ENCODE results near the gene ZMIZ1.

Gene ZMIZ1

GRCh38 chr10:79254333-79255006 is 185.7 kb downstream of the ZMIZ1 start:
- no peak for DNase-seq

DNA sequence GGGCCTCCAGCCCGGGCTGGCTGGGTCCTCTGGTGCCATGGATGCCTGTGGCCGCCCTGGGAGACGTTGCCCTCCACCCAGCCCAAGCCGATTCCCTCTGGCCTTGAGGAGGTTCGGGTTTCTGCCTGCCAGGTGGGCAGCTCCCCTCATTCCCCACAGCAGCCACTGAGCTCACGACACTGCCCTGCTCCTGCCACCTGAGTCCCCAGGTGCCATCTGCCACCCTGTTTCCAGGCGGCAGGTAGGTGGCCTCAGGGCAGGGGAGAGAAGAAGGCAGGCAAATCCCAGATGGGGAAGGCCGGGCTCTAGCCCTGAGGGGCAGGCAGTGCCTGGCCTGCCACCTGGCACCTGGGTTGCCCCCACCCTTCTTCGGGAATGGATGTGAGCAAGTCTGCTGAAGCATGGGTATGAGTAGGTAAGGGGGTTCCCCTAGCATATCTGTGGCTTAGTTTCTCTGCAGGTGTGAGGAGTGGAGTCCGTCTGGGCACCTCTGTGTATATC is 186.3 kb downstream of the ZMIZ1 start:
- DNase-seq, result no peak

DNA sequence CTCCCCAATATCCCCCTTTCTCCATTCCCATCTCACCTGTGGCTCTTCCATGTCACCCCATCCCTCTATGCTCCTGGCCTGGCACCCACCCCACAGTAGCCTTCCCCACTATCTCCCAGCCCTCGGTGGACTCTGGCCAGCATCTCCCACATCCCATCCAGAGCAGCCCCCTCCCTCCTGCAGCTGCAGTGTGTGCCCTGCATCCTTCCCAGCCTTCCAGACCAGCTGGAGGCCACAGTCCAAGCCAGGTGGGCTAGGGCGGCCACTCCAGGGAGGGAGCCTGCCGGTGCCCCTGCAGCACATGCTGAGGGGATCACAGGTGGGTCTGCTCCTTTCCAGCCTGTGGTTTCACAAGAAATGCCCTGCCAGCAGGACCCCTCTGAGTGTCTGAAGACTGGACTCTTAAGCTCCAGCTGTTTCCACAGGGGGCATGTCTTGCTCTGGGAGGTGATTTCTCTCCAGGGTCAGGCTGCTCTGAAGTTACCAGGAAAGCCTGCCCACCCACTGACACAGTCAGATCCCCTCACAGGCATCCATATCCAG is 187.6 kb downstream of the ZMIZ1 start:
- no peak for DNase-seq

GRCh38 chr10:79258894-79259293 is 190.1 kb downstream of the ZMIZ1 start:
- DNase-seq, result no peak

GRCh38 chr10:79259834-79260233 is 191.1 kb downstream of the ZMIZ1 start:
- no peak for DNase-seq

DNA sequence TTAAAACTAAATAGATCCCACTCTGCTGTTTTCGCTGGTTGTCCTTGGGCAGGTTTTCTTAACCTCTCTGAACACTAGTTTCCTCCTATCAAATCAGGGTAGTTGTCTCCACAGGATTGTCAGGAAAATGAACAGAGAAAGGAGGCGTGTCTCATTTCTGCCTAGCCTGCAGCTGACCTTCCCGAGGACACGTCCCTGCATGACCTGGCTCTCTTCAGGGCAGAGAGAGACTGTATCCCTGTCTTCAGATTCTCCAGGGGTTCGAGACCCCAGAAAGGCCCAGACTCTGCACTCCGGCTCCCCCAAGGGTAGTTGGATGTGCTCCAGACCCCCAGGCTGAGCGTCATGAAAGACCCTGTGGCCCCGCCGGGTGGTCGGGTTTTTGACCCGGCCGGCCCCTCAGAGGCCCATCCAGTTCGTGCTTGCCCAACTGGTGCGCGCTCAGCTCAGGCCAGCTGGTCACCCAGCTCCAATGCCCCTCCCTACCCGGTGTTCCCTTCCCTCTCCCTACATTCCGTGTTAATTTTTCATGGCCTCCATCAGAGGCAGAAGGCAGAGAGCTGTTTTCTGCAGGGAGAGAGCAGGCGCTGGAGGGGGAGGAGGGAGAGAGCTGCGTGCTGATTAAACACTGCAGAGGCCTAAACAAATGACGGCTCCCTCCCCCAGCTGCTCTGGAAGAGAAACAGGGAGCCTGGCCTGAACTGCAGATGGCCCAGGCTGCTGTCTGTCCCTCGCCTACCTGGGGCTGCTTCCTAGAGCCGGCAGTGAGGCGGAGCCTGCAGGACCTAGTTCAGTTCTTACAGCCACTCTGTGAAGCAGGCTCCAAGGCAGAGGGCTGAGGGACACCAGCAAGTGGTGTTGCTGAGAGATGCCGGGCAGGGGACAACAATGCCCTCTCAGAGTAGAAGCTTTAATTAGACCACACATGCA is 192.3 kb downstream of the ZMIZ1 start:
- DNase-seq, result no peak

DNA sequence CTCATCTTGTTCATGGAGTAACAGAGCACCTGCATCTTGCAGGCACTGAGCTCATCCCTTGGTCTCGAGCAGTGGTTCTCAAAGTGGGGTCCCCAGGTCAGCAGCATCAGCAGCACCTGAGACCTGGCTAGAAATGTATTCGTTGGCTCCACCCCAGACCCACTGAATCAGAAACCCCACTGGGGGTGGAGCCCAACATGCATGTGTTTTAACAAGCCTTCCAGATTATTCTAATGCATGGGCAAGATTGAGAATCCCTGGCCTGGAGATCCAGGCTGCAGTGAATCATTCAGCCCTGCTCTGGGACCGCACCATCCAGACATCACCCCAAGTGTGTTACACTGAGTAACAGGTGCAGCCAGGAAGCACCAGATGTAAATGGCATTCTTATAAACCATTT is 193.4 kb downstream of the ZMIZ1 start:
- DNase-seq, result no peak

DNA sequence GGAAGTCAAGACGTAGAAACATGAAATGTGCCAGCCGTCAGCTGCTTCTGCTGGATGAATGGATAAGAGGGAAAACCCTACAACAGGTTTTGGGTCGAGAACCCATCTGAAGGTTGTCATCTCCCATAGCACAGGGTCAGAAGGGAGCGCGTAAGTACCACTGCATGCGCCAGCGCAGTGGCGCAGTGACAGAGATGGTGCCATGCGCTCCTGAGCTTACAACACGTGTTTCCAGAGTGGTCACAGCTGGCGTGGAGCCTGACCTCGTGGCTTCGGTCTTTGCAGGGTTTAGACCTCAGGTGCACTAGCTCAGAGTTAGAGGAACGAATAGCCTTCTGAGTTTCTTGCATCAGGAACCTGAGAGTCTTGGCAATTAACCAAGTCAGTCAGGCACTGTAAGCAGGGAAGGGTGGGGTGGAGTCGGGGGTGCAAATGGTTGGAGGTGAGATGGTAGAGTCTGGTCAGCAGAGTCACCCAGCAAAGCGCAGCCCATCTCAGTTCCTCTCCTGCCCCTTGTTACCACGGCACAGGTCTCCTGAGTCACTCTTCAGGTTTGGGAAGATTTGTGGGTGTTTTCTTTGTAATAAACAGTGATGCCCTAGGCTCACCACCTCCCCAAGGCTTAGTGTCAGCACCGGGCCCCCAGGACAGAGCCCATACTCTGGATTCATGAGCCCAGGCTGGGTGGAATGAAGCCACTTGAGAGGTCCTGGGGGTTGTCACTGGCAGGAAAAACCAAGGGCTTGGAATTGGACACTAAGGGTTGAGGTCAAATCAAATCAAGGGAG is 194.4 kb downstream of the ZMIZ1 start:
- DNase-seq, result no peak

- no peak for DNase-seq
These were observed 195.2 kb downstream of the ZMIZ1 start for GRCh38 chr10:79263939-79264338.

GRCh38 chr10:79264942-79265341 is 196.2 kb downstream of the ZMIZ1 start:
- no peak for DNase-seq

DNA sequence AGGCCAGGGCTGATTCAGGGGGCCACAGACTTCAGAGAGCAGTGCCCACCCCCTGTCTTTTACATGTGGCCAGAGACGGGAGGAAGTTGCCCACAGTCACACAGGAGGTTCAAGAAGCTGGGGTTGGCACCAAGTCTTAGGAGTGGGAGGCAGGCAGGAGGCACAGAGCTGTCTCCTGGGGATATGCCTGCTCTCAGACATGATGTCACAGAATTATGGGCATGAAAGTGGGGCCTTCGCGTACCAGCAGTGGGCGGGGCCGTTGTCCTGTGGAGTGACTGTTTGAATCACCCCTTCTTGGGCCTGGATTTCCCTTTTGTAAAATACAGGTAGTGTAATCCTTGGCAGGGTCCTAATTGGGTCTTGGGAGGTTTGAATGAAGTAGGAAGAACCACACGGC is 197.3 kb downstream of the ZMIZ1 start:
- DNase-seq, result no peak

DNA sequence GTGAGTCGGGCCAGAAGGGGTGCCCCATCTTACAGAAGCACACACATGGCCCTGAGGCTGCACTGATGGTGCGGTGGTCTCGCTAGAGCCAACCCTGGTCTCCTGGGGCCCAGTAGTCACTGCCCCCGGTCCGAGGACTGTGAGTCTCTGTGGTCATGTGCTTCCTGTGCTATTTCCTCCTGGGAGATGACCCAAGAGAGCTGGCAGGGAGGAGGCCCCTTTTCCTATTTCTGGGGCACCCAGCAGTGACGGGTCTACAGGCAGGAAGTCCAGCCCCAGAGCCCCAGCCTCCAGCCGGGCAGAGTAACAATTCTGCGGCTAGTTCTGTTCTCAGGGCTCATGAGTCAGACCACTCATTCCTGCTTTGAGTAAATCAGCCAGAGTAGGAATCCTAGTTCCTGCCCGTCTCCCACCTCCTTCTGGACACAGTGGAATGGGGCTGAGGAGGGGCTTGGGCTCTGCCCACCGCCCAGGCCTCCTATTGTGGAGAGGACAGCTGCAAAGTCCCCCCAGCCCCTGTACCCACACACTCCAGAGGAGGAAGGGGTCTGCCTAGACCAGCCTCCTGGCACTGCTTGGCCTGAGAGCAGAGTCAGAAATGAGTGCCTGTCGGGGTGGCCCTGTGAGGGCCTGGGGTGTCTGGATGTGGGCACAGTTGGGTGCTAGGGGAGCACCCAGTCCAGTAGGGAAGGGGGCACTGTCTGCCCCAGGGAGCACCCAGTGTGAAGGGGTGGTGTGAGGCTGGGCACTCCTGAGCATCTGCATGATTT is 198.0 kb downstream of the ZMIZ1 start:
- DNase-seq, result no peak

DNA sequence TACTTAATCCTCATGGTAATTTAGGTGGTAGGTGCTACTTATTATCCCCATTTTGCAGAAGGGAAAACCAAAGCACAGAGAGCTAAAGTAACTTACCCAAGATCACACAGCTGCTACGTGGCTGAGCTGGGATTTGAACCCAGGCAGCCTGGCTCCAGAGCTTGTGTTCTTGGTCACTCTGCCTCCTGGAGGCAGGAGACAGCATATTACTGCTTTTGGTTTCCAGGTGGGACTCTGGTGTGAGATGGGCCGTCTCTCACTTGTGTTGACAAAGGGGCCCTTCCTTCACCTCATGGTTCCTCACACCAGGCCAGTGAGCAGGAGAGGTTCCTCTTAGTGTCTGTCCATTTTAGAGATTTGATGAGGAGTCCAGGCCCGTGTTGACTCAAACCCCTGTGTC is 198.7 kb downstream of the ZMIZ1 start:
- DNase-seq, result no peak

- no peak for DNase-seq
These were observed 199.4 kb downstream of the ZMIZ1 start for GRCh38 chr10:79268161-79268601.

GRCh38 chr10:79268742-79269141 is 200.0 kb downstream of the ZMIZ1 start:
- no peak for DNase-seq

DNA sequence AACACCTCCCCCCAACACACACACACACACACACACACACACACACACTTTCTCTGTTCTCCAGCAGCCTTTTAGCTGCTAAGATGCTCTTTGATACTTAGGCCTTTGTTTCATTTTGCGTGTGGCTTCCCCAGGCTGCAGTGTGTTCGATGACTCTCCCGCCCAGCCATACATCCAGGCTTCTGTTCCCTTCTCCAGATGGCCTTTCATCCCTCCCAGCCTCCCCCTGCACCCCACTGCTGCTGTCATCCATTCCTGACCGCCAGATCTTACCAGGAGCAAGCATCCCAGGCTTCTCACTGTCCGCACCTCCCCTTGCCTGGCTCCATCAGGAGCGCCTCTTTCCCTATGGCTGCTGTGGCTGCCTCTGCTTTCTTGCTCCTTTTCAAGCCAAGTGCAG is 200.7 kb downstream of the ZMIZ1 start:
- no peak for DNase-seq

DNA sequence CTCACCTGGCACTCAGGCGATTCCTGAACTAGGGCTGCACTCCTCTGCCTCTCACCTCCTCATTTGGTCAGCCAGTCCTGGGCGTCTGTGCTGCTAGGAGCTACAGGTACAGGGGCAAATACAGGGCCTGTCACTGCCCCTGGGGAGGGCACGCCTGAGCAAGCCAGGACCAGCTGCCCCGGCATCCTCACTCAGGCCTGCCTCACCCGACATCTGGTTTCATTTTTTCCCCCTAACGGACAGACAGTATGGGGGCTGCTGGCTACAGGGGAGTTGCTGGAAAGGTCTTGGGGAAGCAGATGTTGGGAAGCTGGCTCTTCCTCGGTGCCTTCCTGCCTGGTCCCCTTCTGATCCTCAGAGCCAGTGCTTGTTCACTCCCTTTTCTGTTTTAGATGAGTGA is 201.2 kb downstream of the ZMIZ1 start:
- DNase-seq, result no peak

- no peak for DNase-seq
These were observed 201.9 kb downstream of the ZMIZ1 start for GRCh38 chr10:79270466-79271246.

- DNase-seq, result no peak
These were observed 203.6 kb downstream of the ZMIZ1 start for GRCh38 chr10:79272353-79272752.

DNA sequence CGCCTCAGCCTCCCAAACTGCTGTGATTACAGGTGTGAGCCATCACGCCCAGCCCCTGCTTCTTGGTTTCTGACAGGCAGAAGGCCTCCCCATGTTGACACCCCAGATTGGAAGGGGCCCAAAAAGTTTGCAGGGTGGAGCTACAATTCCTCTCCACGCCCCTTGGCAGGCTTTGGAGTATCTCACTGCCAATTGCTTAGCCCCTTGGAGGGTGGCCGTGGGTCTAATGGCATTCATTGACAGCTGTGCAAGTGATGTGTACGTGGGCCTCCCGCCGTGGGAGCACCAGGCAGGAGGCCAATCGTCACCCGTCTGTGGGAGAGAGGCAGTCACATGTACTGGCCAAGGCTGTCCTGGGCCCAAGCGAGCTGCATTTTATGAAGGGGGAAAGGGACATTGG is 204.8 kb downstream of the ZMIZ1 start:
- no peak for DNase-seq
